ENCODE results near the gene NIPAL4. TPM values are rescaled to one million over a fixed set of nuclear protein-coding genes. Genes with fewer than 3 reads are reported as not detected.

The NIPAL4 gene
- total RNA-seq, 1 experiment from 2014 or later, result 0.24 TPM

DNA sequence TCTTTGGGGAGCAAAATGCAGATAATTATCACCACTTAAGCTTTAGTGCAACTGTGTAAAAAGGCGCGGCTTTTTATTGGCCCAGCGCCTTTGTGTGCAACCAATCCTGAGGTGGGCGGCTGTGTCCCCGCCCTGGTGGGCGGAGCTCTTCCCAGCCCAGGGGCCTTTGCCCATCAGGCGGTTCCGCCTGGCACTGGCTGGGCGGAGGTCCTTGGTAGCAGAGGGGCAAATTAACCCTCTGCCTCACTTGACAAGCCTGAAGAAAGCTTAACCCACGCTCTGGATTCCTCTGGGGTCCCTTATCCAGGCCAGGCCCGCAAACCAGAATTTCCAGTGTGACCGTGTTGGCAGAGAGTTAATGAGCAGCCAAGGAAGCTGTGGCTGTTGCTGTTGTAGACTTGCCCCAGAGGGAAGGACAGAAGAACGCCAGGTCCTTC is 12.8 kb upstream of the NIPAL4 start:
- H2AFZ ChIP-seq, result no peak overlapping the region
- H3K9me2 ChIP-seq (ENCODE audit: insufficient read depth), result no peaks in the 10 kb centered on the region
- intact Hi-C loops (cut with micrococcal nuclease; ENCODE audit: unreplicated experiment), result no loop called here
- no peaks in the 10 kb centered on the region for H3K79me2 ChIP-seq (ENCODE audit: low read depth)
- H3K4me2 ChIP-seq, result peak overlapping the region; percentile 41
- no peak for TF ChIP-seq EZH2 (IDR thresholded peaks at IDR 0.05; ENCODE audit: low read depth)
- TF ChIP-seq, protein P1, sequence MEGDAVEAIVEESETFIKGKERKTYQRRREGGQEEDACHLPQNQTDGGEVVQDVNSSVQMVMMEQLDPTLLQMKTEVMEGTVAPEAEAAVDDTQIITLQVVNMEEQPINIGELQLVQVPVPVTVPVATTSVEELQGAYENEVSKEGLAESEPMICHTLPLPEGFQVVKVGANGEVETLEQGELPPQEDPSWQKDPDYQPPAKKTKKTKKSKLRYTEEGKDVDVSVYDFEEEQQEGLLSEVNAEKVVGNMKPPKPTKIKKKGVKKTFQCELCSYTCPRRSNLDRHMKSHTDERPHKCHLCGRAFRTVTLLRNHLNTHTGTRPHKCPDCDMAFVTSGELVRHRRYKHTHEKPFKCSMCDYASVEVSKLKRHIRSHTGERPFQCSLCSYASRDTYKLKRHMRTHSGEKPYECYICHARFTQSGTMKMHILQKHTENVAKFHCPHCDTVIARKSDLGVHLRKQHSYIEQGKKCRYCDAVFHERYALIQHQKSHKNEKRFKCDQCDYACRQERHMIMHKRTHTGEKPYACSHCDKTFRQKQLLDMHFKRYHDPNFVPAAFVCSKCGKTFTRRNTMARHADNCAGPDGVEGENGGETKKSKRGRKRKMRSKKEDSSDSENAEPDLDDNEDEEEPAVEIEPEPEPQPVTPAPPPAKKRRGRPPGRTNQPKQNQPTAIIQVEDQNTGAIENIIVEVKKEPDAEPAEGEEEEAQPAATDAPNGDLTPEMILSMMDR (conservative IDR thresholded peaks at IDR 0.05), result no peak
- no peaks in the 10 kb centered on the region for H3K9me3 ChIP-seq (ENCODE audit: insufficient read depth, low read depth)
- 0 out of 2 replicates have a peak, but pooled peaks cover 10% of the 10 kb centered on the region for H3K4me1 ChIP-seq (replicated peaks; ENCODE audit: insufficient read depth)
- ChIA-PET CTCF (interaction anchor here (0.7 to 0.9 kb wide), 2 partner anchors 90 to 119 kb away, joined by 3 read pairs; no protein-coding TSS in a partner anchor), POLR2A (ENCODE audit: unreplicated experiment) (interaction anchor here (0.6 kb wide), 1 partner anchor 422 kb away, joined by 3 read pairs; no protein-coding TSS in a partner anchor)
- H3K36me3 ChIP-seq (ENCODE audit: low read depth), result no peaks in the 10 kb centered on the region
- H3K27ac ChIP-seq, result no peak overlapping the region
- BruUV-seq (replicated peaks), result no TSS peak
- no peaks in the 10 kb centered on the region for H4K20me1 ChIP-seq (ENCODE audit: insufficient read depth)
- H3K27me3 ChIP-seq (ENCODE audit: insufficient read depth, low read depth), result no peaks in the 10 kb centered on the region
- no peak overlapping the region for H3K4me3 ChIP-seq
- DNase-seq, result peak; percentile 54 to 59
- H3F3A ChIP-seq (ENCODE audit: insufficient read depth, low read depth), result no peaks in the 10 kb centered on the region

GRCh38 chr5:157449011-157449723 is 10.8 kb upstream of the NIPAL4 start:
- H3K9me3 ChIP-seq (ENCODE audit: insufficient read depth, low read depth), result no peaks in the 10 kb centered on the region
- no peaks in the 10 kb centered on the region for H3K27me3 ChIP-seq (ENCODE audit: insufficient read depth, low read depth)
- no peak overlapping the region for H3K27ac ChIP-seq
- H3K36me3 ChIP-seq (ENCODE audit: low read depth), result no peaks in the 10 kb centered on the region
- no TSS peak for BruUV-seq (replicated peaks)
- no peak overlapping the region for H3K4me2 ChIP-seq
- no peaks in the 10 kb centered on the region for H4K20me1 ChIP-seq (ENCODE audit: insufficient read depth)
- ChIA-PET POLR2A (ENCODE audit: unreplicated experiment) (no interaction called here), CTCF (no interaction called here)
- H3K4me3 ChIP-seq, result no peak overlapping the region
- H3K79me2 ChIP-seq (ENCODE audit: low read depth), result no peaks in the 10 kb centered on the region
- TF ChIP-seq, protein P1 (conservative IDR thresholded peaks at IDR 0.05), result no peak
- no peak for TF ChIP-seq EZH2 (IDR thresholded peaks at IDR 0.05; ENCODE audit: low read depth)
- 0 out of 2 replicates have a peak, but pooled peaks cover 10% of the 10 kb centered on the region for H3K4me1 ChIP-seq (replicated peaks; ENCODE audit: insufficient read depth)
- no peak for DNase-seq
- no peaks in the 10 kb centered on the region for H3K9me2 ChIP-seq (ENCODE audit: insufficient read depth)
- intact Hi-C loops (cut with micrococcal nuclease; ENCODE audit: unreplicated experiment), result no loop called here
- no peak overlapping the region for H2AFZ ChIP-seq
- no peaks in the 10 kb centered on the region for H3F3A ChIP-seq (ENCODE audit: insufficient read depth, low read depth)

- Histone ChIP-seq H3K36me3 (ENCODE audit: low read depth) (no peaks in the 10 kb centered on the region), H3K27me3 (ENCODE audit: insufficient read depth, low read depth) (no peaks in the 10 kb centered on the region), H3F3A (ENCODE audit: insufficient read depth, low read depth) (no peaks in the 10 kb centered on the region), H4K20me1 (ENCODE audit: insufficient read depth) (no peaks in the 10 kb centered on the region), H3K9me2 (ENCODE audit: insufficient read depth) (no peaks in the 10 kb centered on the region), H3K4me3 (no peak overlapping the region), H2AFZ (no peak overlapping the region), H3K79me2 (ENCODE audit: low read depth) (no peaks in the 10 kb centered on the region), H3K4me2 (no peak overlapping the region), H3K4me1 (replicated peaks; ENCODE audit: insufficient read depth) (0 out of 2 replicates have a peak, but pooled peaks cover 10% of the 10 kb centered on the region), H3K27ac (no peak overlapping the region), H3K9me3 (ENCODE audit: insufficient read depth, low read depth) (no peaks in the 10 kb centered on the region)
- CTCF ChIA-PET, result no interaction called here
- no TSS peak for BruUV-seq (replicated peaks)
- POLR2A ChIA-PET (ENCODE audit: unreplicated experiment), result no interaction called here
- intact Hi-C loops (cut with micrococcal nuclease; ENCODE audit: unreplicated experiment), result no loop called here
- no peak for DNase-seq
- TF ChIP-seq, protein P1 (conservative IDR thresholded peaks at IDR 0.05), result no peak
- no peak for TF ChIP-seq EZH2 (IDR thresholded peaks at IDR 0.05; ENCODE audit: low read depth)
Observed at GRCh38 chr5:157450024-157450423, 10.0 kb upstream of the NIPAL4 start.

Data from PC-9 (cell line).